Activated CD4-positive, alpha-beta T cell treated with anti-CD3 and anti-CD28 coated beads, Interleukin-2, Interleukin-4, amounts not matched to agents 100 ng/mL and 50 ng/mL, durations not matched to agents 16 hours and 8 hours (primary cell): Measurements from ENCODE around the gene KRT77.
"Not testable (repeated sequence)": the region's sequence is repeated elsewhere in the genome, so short reads cannot be mapped to it uniquely, and the experiment has no call there.

Source experiments
- DNase-seq: peaks from one replicate; pipeline ENCODE4 v3.0.0-alpha.2; 2020; ENCODE audit warnings: low spot score

KRT77 gene

GRCh38 chr12:52722680-52723079 is 19.4 kb upstream of the KRT77 start:
- DNase-seq, result no peak

GRCh38 chr12:52721838-52722470 is 18.6 kb upstream of the KRT77 start:
- no peak for DNase-seq

- DNase-seq, result no peak
Observed at GRCh38 chr12:52720365-52720886, 17.1 kb upstream of the KRT77 start.

GRCh38 chr12:52716061-52716460 is 12.7 kb upstream of the KRT77 start:
- no peak for DNase-seq

- no peak for DNase-seq
Observed at GRCh38 chr12:52715416-52715815, 12.1 kb upstream of the KRT77 start.

- DNase-seq, result no peak
Observed at GRCh38 chr12:52714887-52715281, 11.6 kb upstream of the KRT77 start.

GRCh38 chr12:52713960-52714886 is 10.9 kb upstream of the KRT77 start:
- DNase-seq, result no peak

GRCh38 chr12:52712122-52712521 is 8.8 kb upstream of the KRT77 start:
- not testable (repeated sequence) for DNase-seq

- DNase-seq, result no peak
Observed at GRCh38 chr12:52710730-52711129, 7.4 kb upstream of the KRT77 start.

- no peak for DNase-seq
Observed at GRCh38 chr12:52708010-52708409, 4.7 kb upstream of the KRT77 start.

GRCh38 chr12:52704464-52704863 is 1.1 kb upstream of the KRT77 start:
- DNase-seq, result no peak

GRCh38 chr12:52703878-52704277 is 554 bp upstream of the KRT77 start:
- DNase-seq, result no peak

- DNase-seq, result no peak
Observed at GRCh38 chr12:52702338-52702737, 986 bp downstream of the KRT77 start.

- no peak for DNase-seq
Observed at GRCh38 chr12:52701281-52701680, 2.0 kb downstream of the KRT77 start.

GRCh38 chr12:52699960-52700359 is 3.4 kb downstream of the KRT77 start:
- no peak for DNase-seq

GRCh38 chr12:52699373-52699772 is 4.0 kb downstream of the KRT77 start:
- no peak for DNase-seq

- no peak for DNase-seq
Observed at GRCh38 chr12:52698651-52699340, 4.5 kb downstream of the KRT77 start.

- DNase-seq, result no peak
Observed at GRCh38 chr12:52697058-52697582, 6.2 kb downstream of the KRT77 start.

GRCh38 chr12:52696588-52696987 is 6.7 kb downstream of the KRT77 start:
- DNase-seq, result no peak

GRCh38 chr12:52695039-52695438 is 8.3 kb downstream of the KRT77 start:
- no peak for DNase-seq

GRCh38 chr12:52694151-52694550 is 9.2 kb downstream of the KRT77 start:
- DNase-seq, result no peak

- DNase-seq, result no peak
Observed at GRCh38 chr12:52693261-52693660, 10.1 kb downstream of the KRT77 start.
